D721Med (cell line): Measurements from ENCODE around the gene RASAL3.

ENCODE experiments used
- DNase-seq: peaks from one replicate; pipeline ENCODE4 v3.0.0; 2011; ENCODE audit warnings: low spot score; ENCODE audit not compliant: insufficient read length
- FAIRE-seq: peaks from 2 replicates; lab custom pipeline; 2011; peaks lifted over from hg19 to GRCh38; lab: Jason Lieb, UNC
- TF ChIP-seq, protein P1 (sequence below): IDR thresholded peaks from 2 replicates; pipeline ENCODE4 v1.5.1; 2012; ENCODE audit warnings: mild to moderate bottlenecking, control low read depth; ENCODE audit not compliant: insufficient read depth; ENCODE audit errors: missing control alignments

The RASAL3 gene

DNA sequence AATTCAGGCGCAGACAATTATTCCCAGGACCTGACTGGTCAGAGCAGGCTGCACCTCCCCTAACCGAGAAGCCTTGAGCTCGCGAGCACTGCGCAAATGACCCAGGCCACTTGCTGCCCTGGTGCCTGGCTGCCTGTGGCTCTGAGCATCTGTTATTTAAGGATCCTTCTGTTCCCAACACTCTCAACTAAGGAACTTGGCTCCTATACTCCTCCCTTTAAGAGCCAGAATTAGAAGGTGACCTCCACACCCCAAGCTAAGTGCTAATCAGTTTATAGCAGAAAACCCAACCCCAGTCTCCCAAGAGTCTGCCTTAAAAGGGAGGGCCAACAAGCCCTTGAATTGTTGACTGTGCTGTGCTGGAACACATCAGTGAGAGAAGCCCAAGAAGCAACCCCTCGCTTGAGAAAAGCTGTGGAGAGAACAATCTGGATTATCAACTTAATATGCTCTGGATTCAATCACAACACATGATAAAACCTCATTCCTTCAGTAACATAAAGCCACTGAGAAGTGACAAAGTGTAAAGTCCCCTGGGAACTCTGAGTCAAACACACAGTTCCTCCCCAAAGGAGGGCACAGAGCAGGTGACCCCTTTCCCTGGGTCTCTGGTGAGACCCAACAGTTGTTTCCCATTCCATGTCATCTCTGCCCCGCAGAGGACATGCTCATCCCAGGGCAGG is 60.1 kb downstream of the RASAL3 start:
- TF ChIP-seq, protein P1, sequence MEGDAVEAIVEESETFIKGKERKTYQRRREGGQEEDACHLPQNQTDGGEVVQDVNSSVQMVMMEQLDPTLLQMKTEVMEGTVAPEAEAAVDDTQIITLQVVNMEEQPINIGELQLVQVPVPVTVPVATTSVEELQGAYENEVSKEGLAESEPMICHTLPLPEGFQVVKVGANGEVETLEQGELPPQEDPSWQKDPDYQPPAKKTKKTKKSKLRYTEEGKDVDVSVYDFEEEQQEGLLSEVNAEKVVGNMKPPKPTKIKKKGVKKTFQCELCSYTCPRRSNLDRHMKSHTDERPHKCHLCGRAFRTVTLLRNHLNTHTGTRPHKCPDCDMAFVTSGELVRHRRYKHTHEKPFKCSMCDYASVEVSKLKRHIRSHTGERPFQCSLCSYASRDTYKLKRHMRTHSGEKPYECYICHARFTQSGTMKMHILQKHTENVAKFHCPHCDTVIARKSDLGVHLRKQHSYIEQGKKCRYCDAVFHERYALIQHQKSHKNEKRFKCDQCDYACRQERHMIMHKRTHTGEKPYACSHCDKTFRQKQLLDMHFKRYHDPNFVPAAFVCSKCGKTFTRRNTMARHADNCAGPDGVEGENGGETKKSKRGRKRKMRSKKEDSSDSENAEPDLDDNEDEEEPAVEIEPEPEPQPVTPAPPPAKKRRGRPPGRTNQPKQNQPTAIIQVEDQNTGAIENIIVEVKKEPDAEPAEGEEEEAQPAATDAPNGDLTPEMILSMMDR: no peak
- FAIRE-seq (no peak), DNase-seq (no peak)

DNA sequence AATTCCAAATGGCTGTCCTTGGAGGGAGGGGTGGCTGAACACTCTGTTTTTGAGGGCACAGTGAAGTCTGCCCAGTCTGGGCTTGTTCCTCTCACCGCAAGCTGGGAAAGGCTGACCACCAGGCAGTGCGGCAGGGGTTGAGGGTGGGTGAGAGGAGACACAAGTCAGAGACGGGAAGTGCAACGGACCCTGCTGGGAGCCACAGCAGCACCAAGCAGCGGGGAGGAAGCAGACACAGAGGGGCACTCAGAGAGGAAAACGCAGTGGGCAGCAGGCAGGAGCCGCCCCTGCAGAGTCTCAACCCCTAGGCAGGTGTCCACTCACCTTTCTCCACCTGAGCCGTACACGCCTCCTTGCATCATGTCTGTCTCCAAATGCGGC is 61.2 kb downstream of the RASAL3 start:
- FAIRE-seq (no peak), DNase-seq (no peak)
- TF ChIP-seq, protein P1: no peak

DNA sequence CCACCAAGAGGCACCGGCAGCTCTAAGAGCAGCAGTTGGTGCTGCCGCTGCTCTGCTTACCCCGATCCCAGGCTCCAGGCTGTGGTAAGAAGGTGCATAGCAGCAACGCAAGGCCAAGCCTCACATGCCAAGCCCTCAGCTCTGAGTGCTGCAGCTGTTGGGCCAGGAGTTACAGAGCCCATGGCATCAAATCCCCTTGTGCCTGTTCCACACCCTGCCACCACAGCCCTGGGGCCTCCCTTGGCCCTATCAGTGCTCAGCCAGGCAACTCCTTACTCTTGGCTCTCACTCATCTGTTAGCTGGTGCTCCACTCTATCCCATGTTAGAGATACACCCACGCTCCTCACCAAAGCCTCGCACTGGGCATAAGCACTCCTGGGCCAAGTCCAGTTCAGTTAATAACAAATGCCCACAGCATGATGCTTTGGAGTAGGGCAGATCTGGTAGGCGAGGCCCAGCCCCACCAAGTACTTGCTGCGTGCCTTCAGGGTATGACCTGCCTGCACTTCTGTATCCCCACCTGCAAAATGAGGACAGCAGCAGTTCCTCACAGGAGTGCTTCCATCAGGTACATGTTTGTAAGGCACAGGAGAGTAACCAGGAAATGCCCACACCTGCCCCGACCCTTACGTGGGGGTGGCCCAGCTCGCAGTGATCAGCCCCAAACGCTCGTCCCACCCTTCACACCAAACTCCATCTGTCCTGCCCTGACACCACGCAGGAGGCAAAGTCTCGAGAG is 61.8 kb downstream of the RASAL3 start:
- no peak for FAIRE-seq
- TF ChIP-seq, protein P1: no peak
- no peak for DNase-seq
